ENCODE measurements around the gene ACTN3. TPM values are rescaled to one million over a fixed set of nuclear protein-coding genes. Genes with fewer than 3 reads are reported as not detected.

Gene ACTN3
- total and polyA plus RNA-seq, 2 of the 4 experiments (the other 2 are of a cell fraction), result under 0.01 to 0.05 TPM

DNA sequence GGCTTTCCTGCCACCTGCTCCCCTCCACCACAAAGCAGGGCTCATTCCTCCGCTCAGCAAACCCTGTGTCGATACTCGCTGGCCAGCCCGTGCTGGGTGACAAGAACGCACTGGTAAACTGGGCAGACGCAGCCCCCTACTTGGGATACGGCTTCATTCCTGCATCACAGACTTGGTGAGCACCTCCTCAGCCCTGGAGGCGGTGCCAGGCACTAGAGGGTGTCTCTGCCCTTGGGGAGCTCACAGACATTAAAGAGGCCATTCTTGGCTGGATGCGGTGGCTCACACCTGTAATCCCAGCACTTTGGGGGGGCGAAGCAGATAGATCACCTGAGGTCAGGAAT is 6.9 kb upstream of the ACTN3 start:
- Histone ChIP-seq H3K4me1 (ENCODE audit: control insufficient read depth, insufficient read depth, low read length) (peaks cover 6% of the 10 kb centered on the region), H3K4ac (ENCODE audit: low read depth, low read length) (no peak overlapping the region), H2BK5ac (ENCODE audit: low read depth, low read length, poor library complexity, severe bottlenecking) (no peak overlapping the region), H3K27ac (ENCODE audit: insufficient read depth, low read length) (no peak overlapping the region), H3K18ac (ENCODE audit: low read depth, low read length) (no peak overlapping the region), H2AK9ac (replicated peaks; ENCODE audit: low read depth, low read length, poor library complexity) (peak overlapping the region; percentile 55), H4K91ac (ENCODE audit: insufficient read depth, low read depth, low read length) (no peak overlapping the region), H4K20me1 (ENCODE audit: insufficient read depth, low read length) (peaks cover 4% of the 10 kb centered on the region; the same call in 1 of the 2 replicates), H3K4me2 (ENCODE audit: low read depth, low read length) (no peak overlapping the region), H3K9me3 (ENCODE audit: control insufficient read depth, insufficient read depth, low read length) (no peaks in the 10 kb centered on the region), H2BK120ac (ENCODE audit: low read depth, low read length) (no peak overlapping the region), H3K9ac (ENCODE audit: low read depth, low read length) (no peak overlapping the region), H3K9me1 (ENCODE audit: insufficient read depth, low read length) (peaks cover 5% of the 10 kb centered on the region; the same call in 1 of the 2 replicates), H3K79me1 (ENCODE audit: low read depth in 1 of 2, low read length in 2 of 2) (peaks cover 3 to 12% of the 10 kb centered on the region in 2 experiments; a peak in 2 of 4 replicates), H3K14ac (replicated peaks; ENCODE audit: low read depth, low read length) (no peak overlapping the region), H3K27me3 (ENCODE audit: control insufficient read depth, insufficient read depth, low read length) (no peaks in the 10 kb centered on the region), H3K56ac (ENCODE audit: extremely low read depth, insufficient read depth, low read length) (no peak overlapping the region), H2AFZ (replicated peaks; ENCODE audit: low read length, poor library complexity) (no peak overlapping the region), H4K5ac (ENCODE audit: low read depth, low read length) (no peak overlapping the region), H3K4me3 (ENCODE audit: insufficient read depth, low read depth, low read length) (no peak overlapping the region), H4K8ac (ENCODE audit: low read depth in 2 of 2, low read length in 2 of 2) (no peak overlapping the region), H3K36me3 (ENCODE audit: control insufficient read depth, insufficient read depth, low read length) (peaks cover 26% of the 10 kb centered on the region; the same call in 1 of the 2 replicates), H2AK5ac (ENCODE audit: low read depth, low read length) (no peak overlapping the region), H2BK20ac (ENCODE audit: low read depth, low read length) (no peak overlapping the region), H3K23ac (ENCODE audit: low read depth, low read length) (no peak overlapping the region), H2BK15ac (ENCODE audit: low read depth, low read length) (no peak overlapping the region)
- no peak for TF ChIP-seq POLR2A (IDR thresholded peaks at IDR 0.05; ENCODE audit: low read depth, low read length)
- no peak for TF ChIP-seq FOS (IDR thresholded peaks at IDR 0.05; ENCODE audit: low read depth, low read length)
- TF ChIP-seq BHLHE40 (IDR thresholded peaks at IDR 0.05; ENCODE audit: low read depth, low read length), result no peak
- TF ChIP-seq, protein P1, sequence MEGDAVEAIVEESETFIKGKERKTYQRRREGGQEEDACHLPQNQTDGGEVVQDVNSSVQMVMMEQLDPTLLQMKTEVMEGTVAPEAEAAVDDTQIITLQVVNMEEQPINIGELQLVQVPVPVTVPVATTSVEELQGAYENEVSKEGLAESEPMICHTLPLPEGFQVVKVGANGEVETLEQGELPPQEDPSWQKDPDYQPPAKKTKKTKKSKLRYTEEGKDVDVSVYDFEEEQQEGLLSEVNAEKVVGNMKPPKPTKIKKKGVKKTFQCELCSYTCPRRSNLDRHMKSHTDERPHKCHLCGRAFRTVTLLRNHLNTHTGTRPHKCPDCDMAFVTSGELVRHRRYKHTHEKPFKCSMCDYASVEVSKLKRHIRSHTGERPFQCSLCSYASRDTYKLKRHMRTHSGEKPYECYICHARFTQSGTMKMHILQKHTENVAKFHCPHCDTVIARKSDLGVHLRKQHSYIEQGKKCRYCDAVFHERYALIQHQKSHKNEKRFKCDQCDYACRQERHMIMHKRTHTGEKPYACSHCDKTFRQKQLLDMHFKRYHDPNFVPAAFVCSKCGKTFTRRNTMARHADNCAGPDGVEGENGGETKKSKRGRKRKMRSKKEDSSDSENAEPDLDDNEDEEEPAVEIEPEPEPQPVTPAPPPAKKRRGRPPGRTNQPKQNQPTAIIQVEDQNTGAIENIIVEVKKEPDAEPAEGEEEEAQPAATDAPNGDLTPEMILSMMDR (conservative IDR thresholded peaks at IDR 0.05; ENCODE audit: low read depth, low read length), result no peak
- no peak for TF ChIP-seq CHD1 (IDR thresholded peaks at IDR 0.05; ENCODE audit: low read depth, low read length)
- no peak for TF ChIP-seq MAZ (IDR thresholded peaks at IDR 0.05; ENCODE audit: borderline replicate concordance, low read depth, low read length)
- no peak for TF ChIP-seq MXI1 (IDR thresholded peaks at IDR 0.05; ENCODE audit: borderline replicate concordance, low read depth, low read length)
- TF ChIP-seq USF2 (IDR thresholded peaks at IDR 0.05; ENCODE audit: low read depth, low read length), result no peak
- no peak for TF ChIP-seq NFE2L2 (IDR thresholded peaks at IDR 0.05; ENCODE audit: low read depth, low read length)
- TF ChIP-seq RFX5 (IDR thresholded peaks at IDR 0.05; ENCODE audit: low read depth, low read length), result no peak
- no peak for TF ChIP-seq SMC3 (IDR thresholded peaks at IDR 0.05; ENCODE audit: low read depth, low read length)
- no peak for TF ChIP-seq RAD21 (IDR thresholded peaks at IDR 0.05; ENCODE audit: low read length)
- dilution Hi-C loops (cut with HindIII; ENCODE audit: low sequenced_read_pairs, unreplicated experiment), result no loop called here
- ATAC-seq (ENCODE audit: low read depth), result no peak
- ChIA-PET CTCF (no interaction called here), POLR2A (ENCODE audit: unreplicated experiment) (no interaction called here)
- BruUV-seq (replicated peaks), result no TSS peak
- 89% methylated on average over 8 of the region's 10 CpGs; no CpG with 5 or more reads in 1 of the 2 experiments for WGBS, 2 experiments (ENCODE audit: extremely low coverage in 2 of 2, insufficient read length in 1 of 2)
- intact Hi-C loops (cut with micrococcal nuclease), result no loop called here
- DNase-seq, result no peak
- in situ Hi-C loops (cut with MboI; ENCODE audit: low sequenced_read_pairs), result no loop called here

Data from IMR-90 (cell line).